ENCODE results near the gene GPX5.
"Not testable (repeated sequence)": the region's sequence is repeated elsewhere in the genome, so short reads cannot be mapped to it uniquely, and the experiment has no call there.

GPX5 gene

GRCh38 chr6:28543651-28544610, 18.2 kb downstream of the GPX5 start:
- no peak overlapping the region for H3K23ac ChIP-seq (ENCODE audit: low read length)
- no CpG with 5 or more reads among the region's 31 CpGs for WGBS (ENCODE audit: extremely low coverage, insufficient coverage, low lambda C conversion rate)
- peak overlapping the region; percentile 82 for H3K56ac ChIP-seq (ENCODE audit: low read length)
- H2AK5ac ChIP-seq (ENCODE audit: low read length): no peak overlapping the region
- H3K4me1 ChIP-seq (ENCODE audit: control insufficient read depth, low read depth, low read length): no peaks in the 10 kb centered on the region
- peak overlapping the region; percentile 91 for H3K4me2 ChIP-seq (ENCODE audit: low read length)
- H4K5ac ChIP-seq (ENCODE audit: low read length): no peak overlapping the region
- no peaks in the 10 kb centered on the region for H3K36me3 ChIP-seq (ENCODE audit: control insufficient read depth, insufficient read depth, low read length)
- no peaks in the 10 kb centered on the region for H3K27me3 ChIP-seq (ENCODE audit: insufficient read depth, low read length, poor library complexity)
- no peak overlapping the region for H3K4ac ChIP-seq (ENCODE audit: low read depth, low read length)
- peak overlapping the region; percentile 74 for H3K9ac ChIP-seq (ENCODE audit: low read length)
- H4K8ac ChIP-seq (ENCODE audit: low read depth, low read length): no peak overlapping the region
- H3K18ac ChIP-seq (ENCODE audit: low read length): no peak overlapping the region
- no peak overlapping the region for H2BK15ac ChIP-seq (replicated peaks; ENCODE audit: low read depth)
- H3K79me1 ChIP-seq (ENCODE audit: low read length): no peaks in the 10 kb centered on the region
- H3K4me3 ChIP-seq (ENCODE audit: low read length): peak overlapping the region; percentile 59
- peak overlapping the region; percentile 48 for H3K27ac ChIP-seq (ENCODE audit: low read depth, low read length)
- no peak overlapping the region for H2BK120ac ChIP-seq (ENCODE audit: low read depth, low read length)
- no peaks in the 10 kb centered on the region for H3K79me2 ChIP-seq (ENCODE audit: control insufficient read depth, insufficient read depth, low read length)
- DNase-seq: peak; percentile 66
- peak overlapping the region; percentile 70 for H2BK5ac ChIP-seq (ENCODE audit: low read length)

- Histone ChIP-seq H3K79me2 (ENCODE audit: control insufficient read depth, insufficient read depth, low read length) (no peaks in the 10 kb centered on the region), H3K27me3 (ENCODE audit: insufficient read depth, low read length, poor library complexity) (no peaks in the 10 kb centered on the region), H4K5ac (ENCODE audit: low read length) (no peak overlapping the region), H2BK15ac (replicated peaks; ENCODE audit: low read depth) (no peak overlapping the region), H3K4me2 (ENCODE audit: low read length) (no peak overlapping the region), H2AK5ac (ENCODE audit: low read length) (no peak overlapping the region), H3K23ac (ENCODE audit: low read length) (no peak overlapping the region), H3K79me1 (ENCODE audit: low read length) (no peaks in the 10 kb centered on the region), H3K56ac (ENCODE audit: low read length) (no peak overlapping the region), H2BK120ac (ENCODE audit: low read depth, low read length) (no peak overlapping the region), H3K36me3 (ENCODE audit: control insufficient read depth, insufficient read depth, low read length) (no peaks in the 10 kb centered on the region), H3K27ac (ENCODE audit: low read depth, low read length) (no peak overlapping the region), H3K18ac (ENCODE audit: low read length) (no peak overlapping the region), H3K4ac (ENCODE audit: low read depth, low read length) (no peak overlapping the region), H3K9ac (ENCODE audit: low read length) (no peak overlapping the region), H4K8ac (ENCODE audit: low read depth, low read length) (no peak overlapping the region), H2BK5ac (ENCODE audit: low read length) (no peak overlapping the region), H3K4me3 (ENCODE audit: low read length) (no peak overlapping the region), H3K4me1 (ENCODE audit: control insufficient read depth, low read depth, low read length) (no peaks in the 10 kb centered on the region)
- DNase-seq: no peak
These were observed 20.3 kb downstream of the GPX5 start for GRCh38 chr6:28545955-28546354.

GRCh38 chr6:28547003-28547402, 21.3 kb downstream of the GPX5 start:
- not testable (repeated sequence) for H3K18ac ChIP-seq (ENCODE audit: low read length); H3K27ac ChIP-seq (ENCODE audit: low read depth, low read length); H2BK5ac ChIP-seq (ENCODE audit: low read length); DNase-seq; H3K27me3 ChIP-seq (ENCODE audit: insufficient read depth, low read length, poor library complexity); H3K4ac ChIP-seq (ENCODE audit: low read depth, low read length); H4K5ac ChIP-seq (ENCODE audit: low read length); H4K8ac ChIP-seq (ENCODE audit: low read depth, low read length); H3K79me1 ChIP-seq (ENCODE audit: low read length); H2AK5ac ChIP-seq (ENCODE audit: low read length); H3K79me2 ChIP-seq (ENCODE audit: control insufficient read depth, insufficient read depth, low read length); H2BK15ac ChIP-seq (replicated peaks; ENCODE audit: low read depth); H3K23ac ChIP-seq (ENCODE audit: low read length); H3K9ac ChIP-seq (ENCODE audit: low read length); H3K36me3 ChIP-seq (ENCODE audit: control insufficient read depth, insufficient read depth, low read length); H3K4me1 ChIP-seq (ENCODE audit: control insufficient read depth, low read depth, low read length); H2BK120ac ChIP-seq (ENCODE audit: low read depth, low read length); H3K4me2 ChIP-seq (ENCODE audit: low read length); H3K4me3 ChIP-seq (ENCODE audit: low read length); H3K56ac ChIP-seq (ENCODE audit: low read length)
- no CpG with 5 or more reads among the region's 3 CpGs for WGBS (ENCODE audit: extremely low coverage, insufficient coverage, low lambda C conversion rate)

- Histone ChIP-seq H4K8ac (ENCODE audit: low read depth, low read length) (no peak overlapping the region), H2BK120ac (ENCODE audit: low read depth, low read length) (no peak overlapping the region), H2AK5ac (ENCODE audit: low read length) (no peak overlapping the region), H4K5ac (ENCODE audit: low read length) (no peak overlapping the region), H3K18ac (ENCODE audit: low read length) (no peak overlapping the region), H3K4me3 (ENCODE audit: low read length) (no peak overlapping the region), H3K4ac (ENCODE audit: low read depth, low read length) (no peak overlapping the region), H2BK15ac (replicated peaks; ENCODE audit: low read depth) (no peak overlapping the region), H3K56ac (ENCODE audit: low read length) (no peak overlapping the region), H3K23ac (ENCODE audit: low read length) (no peak overlapping the region), H3K4me2 (ENCODE audit: low read length) (no peak overlapping the region), H3K36me3 (ENCODE audit: control insufficient read depth, insufficient read depth, low read length) (no peaks in the 10 kb centered on the region), H3K4me1 (ENCODE audit: control insufficient read depth, low read depth, low read length) (no peaks in the 10 kb centered on the region), H2BK5ac (ENCODE audit: low read length) (no peak overlapping the region), H3K9ac (ENCODE audit: low read length) (no peak overlapping the region), H3K27me3 (ENCODE audit: insufficient read depth, low read length, poor library complexity) (no peaks in the 10 kb centered on the region), H3K79me1 (ENCODE audit: low read length) (no peaks in the 10 kb centered on the region), H3K27ac (ENCODE audit: low read depth, low read length) (no peak overlapping the region), H3K79me2 (ENCODE audit: control insufficient read depth, insufficient read depth, low read length) (no peaks in the 10 kb centered on the region)
- no peak for DNase-seq
- WGBS (ENCODE audit: extremely low coverage, insufficient coverage, low lambda C conversion rate): no CpG with 5 or more reads among the region's 4 CpGs
These were observed 26.4 kb downstream of the GPX5 start for GRCh38 chr6:28551891-28552666.

- H2BK15ac ChIP-seq (replicated peaks; ENCODE audit: low read depth): no peak overlapping the region
These were observed 27.8 kb downstream of the GPX5 start for GRCh38 chr6:28553384-28553985.

More at GRCh38 chr6:28553384-28553985, 27.8 kb downstream of the GPX5 start:
- H3K23ac ChIP-seq (ENCODE audit: low read length): no peak overlapping the region
- DNase-seq: no peak
- H3K79me1 ChIP-seq (ENCODE audit: low read length): no peaks in the 10 kb centered on the region
- no peak overlapping the region for H3K9ac ChIP-seq (ENCODE audit: low read length)
- no peak overlapping the region for H2BK5ac ChIP-seq (ENCODE audit: low read length)
- H3K27me3 ChIP-seq (ENCODE audit: insufficient read depth, low read length, poor library complexity): no peaks in the 10 kb centered on the region
- no peak overlapping the region for H2BK120ac ChIP-seq (ENCODE audit: low read depth, low read length)
- H2AK5ac ChIP-seq (ENCODE audit: low read length): no peak overlapping the region
- no peak overlapping the region for H3K27ac ChIP-seq (ENCODE audit: low read depth, low read length)
- no peaks in the 10 kb centered on the region for H3K4me1 ChIP-seq (ENCODE audit: control insufficient read depth, low read depth, low read length)
- H3K18ac ChIP-seq (ENCODE audit: low read length): no peak overlapping the region
- no peak overlapping the region for H4K5ac ChIP-seq (ENCODE audit: low read length)
- no peak overlapping the region for H3K4me2 ChIP-seq (ENCODE audit: low read length)
- H3K4ac ChIP-seq (ENCODE audit: low read depth, low read length): no peak overlapping the region
- WGBS (ENCODE audit: extremely low coverage, insufficient coverage, low lambda C conversion rate): 100% methylated on average over 1 of the region's 8 CpGs
- no peak overlapping the region for H3K4me3 ChIP-seq (ENCODE audit: low read length)
- no peak overlapping the region for H4K8ac ChIP-seq (ENCODE audit: low read depth, low read length)
- no peaks in the 10 kb centered on the region for H3K79me2 ChIP-seq (ENCODE audit: control insufficient read depth, insufficient read depth, low read length)
- H3K56ac ChIP-seq (ENCODE audit: low read length): no peak overlapping the region
- no peaks in the 10 kb centered on the region for H3K36me3 ChIP-seq (ENCODE audit: control insufficient read depth, insufficient read depth, low read length)

Data from mesendoderm (in vitro differentiated cells).